Measurements from ENCODE around the gene KRAS.
A peak's percentile ranks its signal among the peaks of the same experiment; 100 is the strongest.

The KRAS gene

DNA sequence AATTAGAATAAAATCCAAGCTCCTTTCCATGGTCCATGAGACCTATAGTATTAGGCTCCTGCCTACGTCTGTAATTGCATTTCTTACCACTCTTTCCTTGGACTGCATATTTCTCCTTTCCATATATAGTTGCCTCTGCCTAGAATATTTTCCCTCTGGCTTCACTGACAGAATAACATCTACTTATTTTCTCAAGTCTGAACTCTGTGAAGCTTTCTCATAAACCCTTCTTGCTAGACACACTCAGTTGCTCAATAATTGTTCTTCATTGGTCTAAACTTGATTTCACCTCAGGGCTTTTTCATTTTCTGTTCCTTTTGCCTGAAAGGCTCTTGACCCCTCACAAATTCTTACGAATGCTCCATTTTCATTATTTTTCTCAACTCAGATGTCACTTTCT, 36.9 kb upstream of the KRAS start:
- Histone ChIP-seq H3K4me2 (ENCODE audit: low read length) (no peak overlapping the region), H3K36me3 (replicated peaks; ENCODE audit: low read depth, low read length) (peaks cover 6% of the 10 kb centered on the region), H3K9ac (ENCODE audit: low read length) (no peak overlapping the region), H4K20me1 (ENCODE audit: insufficient read depth, low read length) (no peaks in the 10 kb centered on the region), H2AFZ (ENCODE audit: low read depth, low read length) (no peak overlapping the region), H3K27ac (ENCODE audit: low read length) (no peak overlapping the region), H3K4me3 (ENCODE audit: low read length) (no peak overlapping the region), H3K27me3 (ENCODE audit: low read depth, low read length) (no peaks in the 10 kb centered on the region), H3K79me2 (ENCODE audit: low read length) (no peaks in the 10 kb centered on the region), H3K9me3 (ENCODE audit: insufficient read depth, low read length) (peaks cover 12% of the 10 kb centered on the region; the same call in 1 of the 2 replicates), H3K4me1 (ENCODE audit: low read length) (peaks cover 18% of the 10 kb centered on the region)
- no peak for TF ChIP-seq EZH2phosphoT487 (IDR thresholded peaks at IDR 0.05; ENCODE audit: low read depth)
- TF ChIP-seq, protein P1, sequence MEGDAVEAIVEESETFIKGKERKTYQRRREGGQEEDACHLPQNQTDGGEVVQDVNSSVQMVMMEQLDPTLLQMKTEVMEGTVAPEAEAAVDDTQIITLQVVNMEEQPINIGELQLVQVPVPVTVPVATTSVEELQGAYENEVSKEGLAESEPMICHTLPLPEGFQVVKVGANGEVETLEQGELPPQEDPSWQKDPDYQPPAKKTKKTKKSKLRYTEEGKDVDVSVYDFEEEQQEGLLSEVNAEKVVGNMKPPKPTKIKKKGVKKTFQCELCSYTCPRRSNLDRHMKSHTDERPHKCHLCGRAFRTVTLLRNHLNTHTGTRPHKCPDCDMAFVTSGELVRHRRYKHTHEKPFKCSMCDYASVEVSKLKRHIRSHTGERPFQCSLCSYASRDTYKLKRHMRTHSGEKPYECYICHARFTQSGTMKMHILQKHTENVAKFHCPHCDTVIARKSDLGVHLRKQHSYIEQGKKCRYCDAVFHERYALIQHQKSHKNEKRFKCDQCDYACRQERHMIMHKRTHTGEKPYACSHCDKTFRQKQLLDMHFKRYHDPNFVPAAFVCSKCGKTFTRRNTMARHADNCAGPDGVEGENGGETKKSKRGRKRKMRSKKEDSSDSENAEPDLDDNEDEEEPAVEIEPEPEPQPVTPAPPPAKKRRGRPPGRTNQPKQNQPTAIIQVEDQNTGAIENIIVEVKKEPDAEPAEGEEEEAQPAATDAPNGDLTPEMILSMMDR (IDR thresholded peaks at IDR 0.05; ENCODE audit: low read depth, low read length): no peak

DNA sequence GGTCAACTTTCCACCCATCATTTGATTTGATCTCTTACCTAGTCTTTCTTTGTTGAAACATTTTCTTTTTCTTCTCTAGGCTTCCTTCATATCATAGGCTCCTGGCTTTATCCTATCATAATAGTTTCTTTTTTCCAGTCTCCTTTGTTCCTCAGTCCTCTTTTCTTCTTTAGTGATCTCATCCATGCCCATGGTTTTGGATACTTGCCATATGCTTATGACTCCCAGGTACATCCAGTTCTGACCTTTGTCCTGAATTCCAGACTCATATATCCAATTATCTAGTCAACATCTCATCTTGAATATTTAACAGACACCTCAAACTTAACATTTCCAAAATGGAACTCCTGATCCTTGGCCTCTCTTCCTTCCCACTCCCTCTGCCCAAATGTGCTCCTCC, 36.1 kb upstream of the KRAS start:
- Histone ChIP-seq H4K20me1 (ENCODE audit: insufficient read depth, low read length) (no peaks in the 10 kb centered on the region), H3K4me2 (ENCODE audit: low read length) (no peak overlapping the region), H3K27me3 (ENCODE audit: low read depth, low read length) (no peaks in the 10 kb centered on the region), H3K36me3 (replicated peaks; ENCODE audit: low read depth, low read length) (peaks cover 6% of the 10 kb centered on the region), H3K9ac (ENCODE audit: low read length) (no peak overlapping the region), H3K4me3 (ENCODE audit: low read length) (no peak overlapping the region), H3K27ac (ENCODE audit: low read length) (no peak overlapping the region), H3K79me2 (ENCODE audit: low read length) (no peaks in the 10 kb centered on the region), H3K9me3 (ENCODE audit: insufficient read depth, low read length) (peaks cover 12% of the 10 kb centered on the region; the same call in 1 of the 2 replicates), H2AFZ (ENCODE audit: low read depth, low read length) (no peak overlapping the region), H3K4me1 (ENCODE audit: low read length) (peaks cover 16% of the 10 kb centered on the region)
- no peak for TF ChIP-seq EZH2phosphoT487 (IDR thresholded peaks at IDR 0.05; ENCODE audit: low read depth)
- TF ChIP-seq, protein P1 (IDR thresholded peaks at IDR 0.05; ENCODE audit: low read depth, low read length): no peak

DNA sequence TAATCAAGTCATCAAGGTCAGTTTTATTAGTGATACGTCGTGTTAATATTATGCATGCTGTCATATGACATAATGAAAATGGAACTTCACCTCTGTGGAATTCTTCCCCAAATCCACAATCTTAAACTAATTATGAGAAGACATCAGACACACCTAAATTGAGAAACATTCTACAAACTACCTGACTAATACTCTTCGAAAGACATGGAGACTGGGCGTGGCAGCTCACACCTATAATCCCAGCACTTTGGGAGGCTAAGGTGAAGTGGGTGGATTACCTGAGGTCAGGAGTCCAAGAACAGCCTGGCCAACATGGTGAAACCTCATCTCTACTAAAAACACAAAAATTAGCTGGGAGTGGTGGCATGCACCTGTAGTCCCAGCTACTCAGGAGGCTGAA, 33.3 kb upstream of the KRAS start:
- Histone ChIP-seq H2AFZ (ENCODE audit: low read depth, low read length) (no peak overlapping the region), H3K4me1 (ENCODE audit: low read length) (peaks cover 16% of the 10 kb centered on the region), H3K9ac (ENCODE audit: low read length) (no peak overlapping the region), H3K27ac (ENCODE audit: low read length) (no peak overlapping the region), H3K79me2 (ENCODE audit: low read length) (no peaks in the 10 kb centered on the region), H4K20me1 (ENCODE audit: insufficient read depth, low read length) (no peaks in the 10 kb centered on the region), H3K4me3 (ENCODE audit: low read length) (no peak overlapping the region), H3K36me3 (replicated peaks; ENCODE audit: low read depth, low read length) (no peaks in the 10 kb centered on the region), H3K27me3 (ENCODE audit: low read depth, low read length) (no peaks in the 10 kb centered on the region), H3K9me3 (ENCODE audit: insufficient read depth, low read length) (peaks cover under 1% of the 10 kb centered on the region; the same call in 1 of the 2 replicates), H3K4me2 (ENCODE audit: low read length) (no peak overlapping the region)
- no peak for TF ChIP-seq EZH2phosphoT487 (IDR thresholded peaks at IDR 0.05; ENCODE audit: low read depth)
- TF ChIP-seq, protein P1 (IDR thresholded peaks at IDR 0.05; ENCODE audit: low read depth, low read length): no peak

DNA sequence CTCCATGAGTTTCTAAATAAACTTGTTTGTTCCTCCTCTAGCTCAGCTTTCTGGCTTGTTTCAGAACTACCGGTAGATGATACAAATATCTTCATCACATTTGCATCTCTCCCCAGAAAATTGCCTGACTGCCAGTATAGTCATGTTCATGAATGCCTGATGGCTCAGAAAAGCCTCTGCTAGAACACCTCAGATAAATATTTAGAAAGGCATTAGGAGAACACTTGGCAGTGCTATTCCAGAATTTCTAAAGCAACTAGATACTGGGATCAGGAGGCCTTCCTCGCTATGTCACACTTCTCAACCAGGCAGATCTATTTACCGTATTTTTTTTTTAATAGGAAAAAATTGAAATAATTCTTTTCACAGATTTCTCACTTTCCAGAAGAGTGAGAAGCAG, 32.3 kb upstream of the KRAS start:
- no peaks in the 10 kb centered on the region for H3K27me3 ChIP-seq (ENCODE audit: low read depth, low read length)
- H3K36me3 ChIP-seq (replicated peaks; ENCODE audit: low read depth, low read length): no peaks in the 10 kb centered on the region
- H3K4me1 ChIP-seq (ENCODE audit: low read length): peaks cover 16% of the 10 kb centered on the region
- no peaks in the 10 kb centered on the region for H4K20me1 ChIP-seq (ENCODE audit: insufficient read depth, low read length)
- H3K4me3 ChIP-seq (ENCODE audit: low read length): no peak overlapping the region
- no peaks in the 10 kb centered on the region for H3K79me2 ChIP-seq (ENCODE audit: low read length)
- no peak overlapping the region for H3K9ac ChIP-seq (ENCODE audit: low read length)
- H2AFZ ChIP-seq (ENCODE audit: low read depth, low read length): no peak overlapping the region
- no peak overlapping the region for H3K27ac ChIP-seq (ENCODE audit: low read length)
- H3K4me2 ChIP-seq (ENCODE audit: low read length): peak overlapping the region; percentile 8; the same call in 1 of the 2 replicates
- no peak for TF ChIP-seq EZH2phosphoT487 (IDR thresholded peaks at IDR 0.05; ENCODE audit: low read depth)
- TF ChIP-seq, protein P1 (IDR thresholded peaks at IDR 0.05; ENCODE audit: low read depth, low read length): no peak
- no peaks in the 10 kb centered on the region for H3K9me3 ChIP-seq (ENCODE audit: insufficient read depth, low read length)
